ENCODE results near the gene SELENOF. TPM values are rescaled to one million over a fixed set of nuclear protein-coding genes. Genes with fewer than 3 reads are reported as not detected.

The SELENOF gene
- polyA plus RNA-seq, 1 of the 3 experiments (the other 2 are of a cell fraction) = 155 TPM

DNA sequence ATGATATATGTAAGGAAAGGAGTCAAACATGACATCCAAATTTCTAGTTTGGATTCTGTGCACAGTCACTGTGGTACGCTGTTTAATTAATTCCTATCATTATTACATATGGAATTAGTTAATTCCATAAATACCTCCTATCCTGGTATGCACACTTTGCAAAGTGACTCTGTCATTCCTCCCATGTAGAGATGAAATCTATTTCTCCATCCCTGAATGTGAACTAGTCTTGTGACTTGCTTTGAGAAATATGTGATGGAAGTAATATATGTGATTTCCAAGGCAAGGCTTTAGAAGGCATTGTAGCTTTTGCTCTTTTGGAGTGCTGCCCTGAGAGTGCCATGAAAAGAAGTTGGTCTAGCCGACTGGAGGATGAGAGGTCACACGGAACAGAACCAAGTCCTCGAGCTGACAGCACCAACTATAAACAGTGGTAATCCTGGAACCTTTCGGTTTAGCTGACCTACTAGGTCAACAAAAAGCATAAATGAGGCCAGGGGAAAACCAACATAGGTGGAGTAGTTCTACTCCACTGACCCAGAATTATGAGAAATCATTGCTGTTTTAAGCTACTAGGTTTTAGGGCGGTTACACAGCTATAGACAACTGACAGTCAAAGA is 1.5 kb downstream of the SELENOF start (continued):
- TF ChIP-seq YY1 (IDR thresholded peaks at IDR 0.05; ENCODE audit: low read depth) (no peak), RFX5 (IDR thresholded peaks at IDR 0.05; ENCODE audit: low read length) (no peak), TEAD4 (IDR thresholded peaks at IDR 0.05; ENCODE audit: borderline replicate concordance, insufficient read depth) (no peak), FOSL2 (IDR thresholded peaks at IDR 0.05; ENCODE audit: borderline replicate concordance, low read depth) (no peak), POLR2AphosphoS5 (IDR thresholded peaks at IDR 0.05; ENCODE audit: low read depth, low read length) (no peak)
- TF ChIP-seq, protein P1, sequence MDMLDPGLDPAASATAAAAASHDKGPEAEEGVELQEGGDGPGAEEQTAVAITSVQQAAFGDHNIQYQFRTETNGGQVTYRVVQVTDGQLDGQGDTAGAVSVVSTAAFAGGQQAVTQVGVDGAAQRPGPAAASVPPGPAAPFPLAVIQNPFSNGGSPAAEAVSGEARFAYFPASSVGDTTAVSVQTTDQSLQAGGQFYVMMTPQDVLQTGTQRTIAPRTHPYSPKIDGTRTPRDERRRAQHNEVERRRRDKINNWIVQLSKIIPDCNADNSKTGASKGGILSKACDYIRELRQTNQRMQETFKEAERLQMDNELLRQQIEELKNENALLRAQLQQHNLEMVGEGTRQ (IDR thresholded peaks at IDR 0.05; ENCODE audit: borderline replicate concordance, low read depth, low read length) = no peak
- TF ChIP-seq, protein P2, sequence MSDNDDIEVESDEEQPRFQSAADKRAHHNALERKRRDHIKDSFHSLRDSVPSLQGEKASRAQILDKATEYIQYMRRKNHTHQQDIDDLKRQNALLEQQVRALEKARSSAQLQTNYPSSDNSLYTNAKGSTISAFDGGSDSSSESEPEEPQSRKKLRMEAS (IDR thresholded peaks at IDR 0.05; ENCODE audit: low read depth) = no peak
- TF ChIP-seq, protein P3, sequence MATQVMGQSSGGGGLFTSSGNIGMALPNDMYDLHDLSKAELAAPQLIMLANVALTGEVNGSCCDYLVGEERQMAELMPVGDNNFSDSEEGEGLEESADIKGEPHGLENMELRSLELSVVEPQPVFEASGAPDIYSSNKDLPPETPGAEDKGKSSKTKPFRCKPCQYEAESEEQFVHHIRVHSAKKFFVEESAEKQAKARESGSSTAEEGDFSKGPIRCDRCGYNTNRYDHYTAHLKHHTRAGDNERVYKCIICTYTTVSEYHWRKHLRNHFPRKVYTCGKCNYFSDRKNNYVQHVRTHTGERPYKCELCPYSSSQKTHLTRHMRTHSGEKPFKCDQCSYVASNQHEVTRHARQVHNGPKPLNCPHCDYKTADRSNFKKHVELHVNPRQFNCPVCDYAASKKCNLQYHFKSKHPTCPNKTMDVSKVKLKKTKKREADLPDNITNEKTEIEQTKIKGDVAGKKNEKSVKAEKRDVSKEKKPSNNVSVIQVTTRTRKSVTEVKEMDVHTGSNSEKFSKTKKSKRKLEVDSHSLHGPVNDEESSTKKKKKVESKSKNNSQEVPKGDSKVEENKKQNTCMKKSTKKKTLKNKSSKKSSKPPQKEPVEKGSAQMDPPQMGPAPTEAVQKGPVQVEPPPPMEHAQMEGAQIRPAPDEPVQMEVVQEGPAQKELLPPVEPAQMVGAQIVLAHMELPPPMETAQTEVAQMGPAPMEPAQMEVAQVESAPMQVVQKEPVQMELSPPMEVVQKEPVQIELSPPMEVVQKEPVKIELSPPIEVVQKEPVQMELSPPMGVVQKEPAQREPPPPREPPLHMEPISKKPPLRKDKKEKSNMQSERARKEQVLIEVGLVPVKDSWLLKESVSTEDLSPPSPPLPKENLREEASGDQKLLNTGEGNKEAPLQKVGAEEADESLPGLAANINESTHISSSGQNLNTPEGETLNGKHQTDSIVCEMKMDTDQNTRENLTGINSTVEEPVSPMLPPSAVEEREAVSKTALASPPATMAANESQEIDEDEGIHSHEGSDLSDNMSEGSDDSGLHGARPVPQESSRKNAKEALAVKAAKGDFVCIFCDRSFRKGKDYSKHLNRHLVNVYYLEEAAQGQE (IDR thresholded peaks at IDR 0.05; ENCODE audit: low read depth, low read length) = no peak
- TF ChIP-seq, protein P4, sequence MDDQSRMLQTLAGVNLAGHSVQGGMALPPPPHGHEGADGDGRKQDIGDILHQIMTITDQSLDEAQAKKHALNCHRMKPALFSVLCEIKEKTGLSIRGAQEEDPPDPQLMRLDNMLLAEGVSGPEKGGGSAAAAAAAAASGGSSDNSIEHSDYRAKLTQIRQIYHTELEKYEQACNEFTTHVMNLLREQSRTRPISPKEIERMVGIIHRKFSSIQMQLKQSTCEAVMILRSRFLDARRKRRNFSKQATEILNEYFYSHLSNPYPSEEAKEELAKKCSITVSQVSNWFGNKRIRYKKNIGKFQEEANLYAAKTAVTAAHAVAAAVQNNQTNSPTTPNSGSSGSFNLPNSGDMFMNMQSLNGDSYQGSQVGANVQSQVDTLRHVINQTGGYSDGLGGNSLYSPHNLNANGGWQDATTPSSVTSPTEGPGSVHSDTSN (IDR thresholded peaks at IDR 0.05) = no peak

DNA sequence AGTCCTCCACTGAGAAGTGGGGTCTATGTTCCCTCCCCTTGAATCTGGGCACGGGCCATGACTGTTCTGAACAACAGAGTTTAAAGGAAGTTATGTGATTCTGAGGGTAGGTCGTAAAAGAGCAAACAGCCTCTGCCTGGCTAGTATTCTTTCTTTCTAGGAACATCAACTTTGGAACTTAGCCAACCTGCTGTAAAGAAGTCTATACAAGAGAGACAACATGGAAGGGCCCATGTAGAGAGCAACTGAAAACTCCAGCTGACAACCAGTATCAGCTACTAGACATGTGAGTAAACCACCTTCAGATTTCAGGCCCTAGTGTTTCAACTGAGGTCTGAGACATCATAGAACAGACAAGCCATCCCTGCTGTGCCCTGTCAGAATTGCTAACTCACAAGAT is 7.5 kb downstream of the SELENOF start:
- Histone ChIP-seq H3F3A (replicated peaks; ENCODE audit: insufficient read depth) (no peaks in the 10 kb centered on the region), H3K4me1 (ENCODE audit: control insufficient read depth in 1 of 2, insufficient read depth in 2 of 2, low read depth in 1 of 2, low read length in 1 of 2) (no peaks in the 10 kb centered on the region), H3K9me2 (no peaks in the 10 kb centered on the region), H3K27me3 (ENCODE audit: insufficient read depth) (no peaks in the 10 kb centered on the region), H3K9ac (no peak overlapping the region), H4K20me1 (ENCODE audit: insufficient read depth) (peaks cover 63% of the 10 kb centered on the region), H3K36me3 (replicated peaks in 1 of 2; ENCODE audit: control insufficient read depth in 1 of 2, insufficient read depth in 2 of 2, low read length in 1 of 2) (peaks cover 39 to 41% of the 10 kb centered on the region in 2 experiments), H3K4me3 (ENCODE audit: low read depth in 2 of 2, low read length in 1 of 2) (no peak overlapping the region), H3K79me2 (ENCODE audit: insufficient read depth) (peaks cover 99% of the 10 kb centered on the region), H3K27ac (ENCODE audit: low read depth in 2 of 2, low read length in 1 of 2) (no peak overlapping the region), H3K9me3 (no peaks in the 10 kb centered on the region), H3K4me2 (no peak overlapping the region), H2AFZ (ENCODE audit: low read depth) (no peak overlapping the region)
- ChIA-PET POLR2A (no interaction called here), CTCF (no interaction called here)
- DNase-seq = no peak
- WGBS (ENCODE audit: low lambda C conversion rate) = 93% methylated on average over 2 of the region's 2 CpGs
- TF ChIP-seq TEAD4 (IDR thresholded peaks at IDR 0.05; ENCODE audit: borderline replicate concordance, insufficient read depth) = no peak
- TF ChIP-seq, protein P3 (IDR thresholded peaks at IDR 0.05; ENCODE audit: low read depth, low read length) = no peak
- TF ChIP-seq, protein P5, sequence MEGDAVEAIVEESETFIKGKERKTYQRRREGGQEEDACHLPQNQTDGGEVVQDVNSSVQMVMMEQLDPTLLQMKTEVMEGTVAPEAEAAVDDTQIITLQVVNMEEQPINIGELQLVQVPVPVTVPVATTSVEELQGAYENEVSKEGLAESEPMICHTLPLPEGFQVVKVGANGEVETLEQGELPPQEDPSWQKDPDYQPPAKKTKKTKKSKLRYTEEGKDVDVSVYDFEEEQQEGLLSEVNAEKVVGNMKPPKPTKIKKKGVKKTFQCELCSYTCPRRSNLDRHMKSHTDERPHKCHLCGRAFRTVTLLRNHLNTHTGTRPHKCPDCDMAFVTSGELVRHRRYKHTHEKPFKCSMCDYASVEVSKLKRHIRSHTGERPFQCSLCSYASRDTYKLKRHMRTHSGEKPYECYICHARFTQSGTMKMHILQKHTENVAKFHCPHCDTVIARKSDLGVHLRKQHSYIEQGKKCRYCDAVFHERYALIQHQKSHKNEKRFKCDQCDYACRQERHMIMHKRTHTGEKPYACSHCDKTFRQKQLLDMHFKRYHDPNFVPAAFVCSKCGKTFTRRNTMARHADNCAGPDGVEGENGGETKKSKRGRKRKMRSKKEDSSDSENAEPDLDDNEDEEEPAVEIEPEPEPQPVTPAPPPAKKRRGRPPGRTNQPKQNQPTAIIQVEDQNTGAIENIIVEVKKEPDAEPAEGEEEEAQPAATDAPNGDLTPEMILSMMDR (IDR thresholded peaks at IDR 0.05) = no peak
- no peak for TF ChIP-seq POLR2AphosphoS5 (IDR thresholded peaks at IDR 0.05; ENCODE audit: low read depth, low read length)
- TF ChIP-seq GATA2 (CRISPR knock-in tag; IDR thresholded peaks at IDR 0.05) = no peak
- no peak for TF ChIP-seq FOXJ3 (CRISPR knock-in tag; IDR thresholded peaks at IDR 0.05)
- TF ChIP-seq EZH2phosphoT487 (IDR thresholded peaks at IDR 0.05; ENCODE audit: borderline replicate concordance, low read depth) = no peak
- TF ChIP-seq, protein P1 (IDR thresholded peaks at IDR 0.05; ENCODE audit: borderline replicate concordance, low read depth, low read length) = no peak
- no peak for TF ChIP-seq FOSL2 (IDR thresholded peaks at IDR 0.05; ENCODE audit: borderline replicate concordance, low read depth)
- TF ChIP-seq RAD21 (IDR thresholded peaks at IDR 0.05; ENCODE audit: low read length) = no peak
- no peak for TF ChIP-seq RFX5 (IDR thresholded peaks at IDR 0.05; ENCODE audit: low read length)
- TF ChIP-seq JUND (IDR thresholded peaks at IDR 0.05) = no peak
- TF ChIP-seq EP300 (IDR thresholded peaks at IDR 0.05; ENCODE audit: borderline replicate concordance in 1 of 2, low read depth in 1 of 2, low read length in 1 of 2) = no peak

Data from SK-N-SH (cell line).